ENCODE data around the gene CLDN24. TPM values are rescaled to one million over a fixed set of nuclear protein-coding genes. Genes with fewer than 3 reads are reported as not detected.

Gene CLDN24
- total and polyA plus RNA-seq, 2 experiments from 2014 or later, result not detected

GRCh38 chr4:183321079-183321478, 1.1 kb downstream of the CLDN24 start:
- DNase-seq (ENCODE audit: low read depth in 1 of 2, low spot score in 1 of 2), result no peak
- no peaks in the 10 kb centered on the region for H3K36me3 ChIP-seq
- H3K4me1 ChIP-seq (ENCODE audit: low read depth), result no peaks in the 10 kb centered on the region
- no peaks in the 10 kb centered on the region for H3K27me3 ChIP-seq
- no peak overlapping the region for H3K4me3 ChIP-seq
- H3K27ac ChIP-seq, result no peak overlapping the region
- H3K9me3 ChIP-seq (ENCODE audit: low read depth), result no peaks in the 10 kb centered on the region
- no peak for TF ChIP-seq CTCF (IDR thresholded peaks at IDR 0.05; ENCODE audit: low read depth, low read length)

- H3K9me3 ChIP-seq (ENCODE audit: low read depth), result no peaks in the 10 kb centered on the region
- H3K36me3 ChIP-seq, result no peaks in the 10 kb centered on the region
- H3K4me1 ChIP-seq (ENCODE audit: low read depth), result no peaks in the 10 kb centered on the region
- no peak within 1 kb of the TSS for H3K27ac ChIP-seq
- DNase-seq (ENCODE audit: low read depth in 1 of 2, low spot score in 1 of 2), result no peak
- no peak within 1 kb of the TSS for H3K4me3 ChIP-seq
- H3K27me3 ChIP-seq, result no peaks in the 10 kb centered on the region
- no peak for TF ChIP-seq CTCF (IDR thresholded peaks at IDR 0.05; ENCODE audit: low read depth, low read length)
These were observed 1.8 kb downstream of the CLDN24 start, which contains the start of gene CLDN22 for GRCh38 chr4:183320211-183321059. TSS of gene CLDN22 (minus strand) at chr4:183320276. CDS start at chr4:183320218, 58 bp downstream.

- Histone ChIP-seq H3K27me3 (no peaks in the 10 kb centered on the region), H3K4me1 (ENCODE audit: low read depth) (no peaks in the 10 kb centered on the region), H3K36me3 (no peaks in the 10 kb centered on the region), H3K27ac (no peak overlapping the region), H3K9me3 (ENCODE audit: low read depth) (no peaks in the 10 kb centered on the region), H3K4me3 (no peak overlapping the region)
- TF ChIP-seq CTCF (IDR thresholded peaks at IDR 0.05; ENCODE audit: low read depth, low read length), result no peak
- DNase-seq (ENCODE audit: low read depth in 1 of 2, low spot score in 1 of 2), result no peak
These were observed 3.6 kb downstream of the CLDN24 start for GRCh38 chr4:183318656-183319055.

GRCh38 chr4:183314806-183315205, 7.4 kb downstream of the CLDN24 start:
- TF ChIP-seq CTCF (IDR thresholded peaks at IDR 0.05; ENCODE audit: low read depth, low read length), result no peak

GRCh38 chr4:183314336-183314735, 7.9 kb downstream of the CLDN24 start:
- H3K27ac ChIP-seq, result no peak overlapping the region
- peaks cover 6% of the 10 kb centered on the region for H3K36me3 ChIP-seq
- TF ChIP-seq CTCF (IDR thresholded peaks at IDR 0.05; ENCODE audit: low read depth, low read length), result no peak
- H3K4me1 ChIP-seq (ENCODE audit: low read depth), result no peaks in the 10 kb centered on the region
- DNase-seq (ENCODE audit: low read depth in 1 of 2, low spot score in 1 of 2), result no peak
- no peak overlapping the region for H3K4me3 ChIP-seq
- H3K27me3 ChIP-seq, result no peaks in the 10 kb centered on the region
- no peaks in the 10 kb centered on the region for H3K9me3 ChIP-seq (ENCODE audit: low read depth)

More at GRCh38 chr4:183314806-183315205, 7.4 kb downstream of the CLDN24 start:
- no peaks in the 10 kb centered on the region for H3K27me3 ChIP-seq
- no peak for DNase-seq (ENCODE audit: low read depth in 1 of 2, low spot score in 1 of 2)
- no peak overlapping the region for H3K27ac ChIP-seq
- H3K9me3 ChIP-seq (ENCODE audit: low read depth), result no peaks in the 10 kb centered on the region
- H3K4me3 ChIP-seq, result no peak overlapping the region
- H3K4me1 ChIP-seq (ENCODE audit: low read depth), result no peaks in the 10 kb centered on the region
- H3K36me3 ChIP-seq, result peaks cover 6% of the 10 kb centered on the region
